HG03280 (cell line): ENCODE data around the gene SLC26A2.
"Not testable (repeated sequence)": the region's sequence is repeated elsewhere in the genome, so short reads cannot be mapped to it uniquely, and the experiment has no call there.

ENCODE experiments used
- ATAC-seq: cut with Tn5 transposase; IDR thresholded peaks from one replicate; pipeline ENCODE4 v1.9.1; 2021; ENCODE audit warnings: mild to moderate bottlenecking, moderate library complexity; ENCODE audit not compliant: unreplicated experiment

Gene SLC26A2

GRCh38 chr5:150000990-150001659, 40.6 kb downstream of the SLC26A2 start:
- ATAC-seq: peak; percentile 18

GRCh38 chr5:150001660-150002486, 41.3 kb downstream of the SLC26A2 start:
- ATAC-seq: peak; percentile 52

GRCh38 chr5:150006318-150006717, 45.8 kb downstream of the SLC26A2 start:
- no peak for ATAC-seq

GRCh38 chr5:150007050-150007449, 46.5 kb downstream of the SLC26A2 start:
- ATAC-seq: no peak

GRCh38 chr5:150009671-150010387, 49.3 kb downstream of the SLC26A2 start:
- no peak for ATAC-seq

GRCh38 chr5:150013931-150014330, 53.4 kb downstream of the SLC26A2 start:
- ATAC-seq: no peak

GRCh38 chr5:150014456-150014855, 53.9 kb downstream of the SLC26A2 start:
- ATAC-seq: no peak

- no peak for ATAC-seq
Observed at GRCh38 chr5:150015415-150015814, 54.9 kb downstream of the SLC26A2 start.

- no peak for ATAC-seq
Observed at GRCh38 chr5:150016537-150016936, 56.0 kb downstream of the SLC26A2 start.

GRCh38 chr5:150017226-150018005, 56.9 kb downstream of the SLC26A2 start:
- ATAC-seq: no peak

- ATAC-seq: no peak
Observed at GRCh38 chr5:150020249-150020648, 59.7 kb downstream of the SLC26A2 start.

- no peak for ATAC-seq
Observed at GRCh38 chr5:150021491-150022157, 61.1 kb downstream of the SLC26A2 start.

GRCh38 chr5:150022158-150022531, 61.6 kb downstream of the SLC26A2 start:
- ATAC-seq: no peak

GRCh38 chr5:150022681-150023080, 62.1 kb downstream of the SLC26A2 start:
- no peak for ATAC-seq

- no peak for ATAC-seq
Observed at GRCh38 chr5:150023136-150023535, 62.6 kb downstream of the SLC26A2 start.

GRCh38 chr5:150024346-150024984, 63.9 kb downstream of the SLC26A2 start:
- ATAC-seq: no peak

GRCh38 chr5:150026682-150027172, 66.2 kb downstream of the SLC26A2 start:
- no peak for ATAC-seq

GRCh38 chr5:150028047-150028446, 67.5 kb downstream of the SLC26A2 start:
- ATAC-seq: not testable (repeated sequence)

- ATAC-seq: no peak
Observed at GRCh38 chr5:150033334-150033733, 72.8 kb downstream of the SLC26A2 start.

- ATAC-seq: peak; percentile 14
Observed at GRCh38 chr5:150034662-150035061, 74.1 kb downstream of the SLC26A2 start.
